K562 (cell line): ENCODE data around the gene ORMDL2. TPM values are rescaled to one million over a fixed set of nuclear protein-coding genes. Genes with fewer than 3 reads are reported as not detected.
A peak's percentile ranks its signal among the peaks of the same experiment; 100 is the strongest.

Source experiments
- ASH1L ChIP-seq: fragments of 450-650 bp; IDR thresholded peaks from 2 replicates; pipeline ENCODE4 v1.6.1; 2018; ENCODE audit warnings: borderline replicate concordance, mild to moderate bottlenecking, low read depth; ENCODE audit not compliant: partially characterized antibody
- E2F5 ChIP-seq: sonication (generic); formaldehyde crosslinking; IDR thresholded peaks from 2 replicates; pipeline ENCODE4 v1.8.0; 2022; ENCODE audit warnings: mild to moderate bottlenecking, missing genetic modification reagents
- FOXJ2 ChIP-seq: fragments of 200-800 bp; sonication (Bioruptor generic); IDR thresholded peaks from 2 replicates; pipeline ENCODE4 v1.6.1; 2016; ENCODE audit warnings: missing genetic modification characterization, missing compliant biosample characterization
- GTF2A2 ChIP-seq: IDR thresholded peaks from 2 replicates; pipeline ENCODE4 v1.6.1; 2016; ENCODE audit warnings: mild to moderate bottlenecking, missing genetic modification characterization, missing compliant biosample characterization
- HDAC2 ChIP-seq: fragments of 450-650 bp; IDR thresholded peaks from 2 replicates; pipeline ENCODE4 v1.6.1; 2016; ENCODE audit warnings: mild to moderate bottlenecking
- HDGF ChIP-seq: fragments of 450-650 bp; IDR thresholded peaks from 2 replicates; pipeline ENCODE4 v1.6.1; 2016
- HINFP ChIP-seq: fragments of 450-650 bp; conservative IDR thresholded peaks from 2 replicates; pipeline ENCODE4 v1.6.1; 2016; ENCODE audit warnings: missing genetic modification characterization, low read depth, mild to moderate bottlenecking, control low read depth, missing compliant biosample characterization
- MEF2D ChIP-seq: conservative IDR thresholded peaks from 2 replicates; pipeline ENCODE4 v1.6.1; 2016; ENCODE audit warnings: low read depth, missing genetic modification characterization, missing compliant biosample characterization
- MEIS2 ChIP-seq: fragments of 450-650 bp; IDR thresholded peaks from 2 replicates; pipeline ENCODE4 v1.6.1; 2014; ENCODE audit warnings: mild to moderate bottlenecking; ENCODE audit not compliant: partially characterized antibody
- MTA2 ChIP-seq: fragments of 450-650 bp; IDR thresholded peaks from 2 replicates; pipeline ENCODE4 v1.6.1; 2016; ENCODE audit warnings: low read depth
- PHB2 ChIP-seq: fragments of 450-650 bp; IDR thresholded peaks from 2 replicates; pipeline ENCODE4 v1.6.1; 2017; ENCODE audit warnings: low read depth
- SMAD4 ChIP-seq: fragments of 250-450 bp; sonication (Bioruptor Pico); conservative IDR thresholded peaks from 2 replicates; pipeline ENCODE4 v1.8.0; 2021; ENCODE audit warnings: inconsistent platforms, mild to moderate bottlenecking, moderate library complexity
- SMARCC2 ChIP-seq: fragments of 450-650 bp; IDR thresholded peaks from 2 replicates; pipeline ENCODE4 v1.6.1; 2017; ENCODE audit warnings: antibody characterized with exemption, moderate library complexity, mild to moderate bottlenecking, low read depth
- TEAD1 ChIP-seq, 2 experiments: fragments of 450-650 bp in 1 of 2; sonication (generic) in 1 of 2; formaldehyde crosslinking; IDR thresholded peaks; 2 replicates each; pipeline versions ENCODE4 v1.4.0 to v1.8.0; 2020 to 2022; ENCODE audit warnings: mild to moderate bottlenecking in 2 of 2, missing genetic modification reagents in 1 of 2
- ZFP91 ChIP-seq: sonication (generic); formaldehyde crosslinking; IDR thresholded peaks from 2 replicates; pipeline ENCODE4 v1.8.0; 2022; ENCODE audit warnings: mild to moderate bottlenecking, missing genetic modification reagents
- ZNF133 ChIP-seq: fragments of 250-450 bp; sonication (Bioruptor Pico); IDR thresholded peaks from 2 replicates; pipeline ENCODE4 v1.4.0; 2020; ENCODE audit warnings: mild to moderate bottlenecking
- ZNF3 ChIP-seq: fragments of 250-450 bp; sonication (Bioruptor Pico); IDR thresholded peaks from 2 replicates; pipeline ENCODE4 v1.5.0; 2021; ENCODE audit warnings: mild to moderate bottlenecking, moderate library complexity
- ZNF395 ChIP-seq: fragments of 200-800 bp; sonication (Bioruptor generic); IDR thresholded peaks from 2 replicates; pipeline ENCODE4 v1.6.1; 2017; ENCODE audit warnings: missing genetic modification characterization, missing compliant biosample characterization
- ZNF511 ChIP-seq: sonication (generic); formaldehyde crosslinking; IDR thresholded peaks from 2 replicates; pipeline ENCODE4 v1.8.0; 2022; ENCODE audit warnings: mild to moderate bottlenecking, missing genetic modification reagents
- ZNF785 ChIP-seq: fragments of 250-450 bp; sonication (Bioruptor Pico); IDR thresholded peaks from 2 replicates; pipeline ENCODE4 v1.4.0; 2020; ENCODE audit warnings: mild to moderate bottlenecking
- polyA plus RNA-seq, 8 experiments: library from polyadenylated mRNA; depleted of rRNA in 4 of 8; stranded (reverse) in 5 of 8; unstranded in 3 of 8; fragments of >200 nt; fragmentation: Nextera tagmentation in 2 of 8; fragmentation: Illumina TruSeq in 1 of 8; extraction: Ambion mirVana in 2 of 8; extraction: Trizol in 1 of 8; gene quantifications; 2 replicates each; pipeline versions ENCODE4 v1.2.1 to v1.2.3, GENCODE V29; 2011 to 2014; ENCODE audit warnings: inconsistent platforms in 1 of 8, missing spikeins in 1 of 8
- total RNA-seq, 7 experiments: library from RNA; depleted of rRNA in 6 of 7; stranded (reverse); fragments of >200 nt in 6 of 7; fragmentation: Illumina TruSeq in 2 of 7; extraction: Trizol in 2 of 7; gene quantifications; 2 replicates each; pipeline versions ENCODE4 v1.2.1 to v1.2.3, GENCODE V29; 2011 to 2021; ENCODE audit warnings: low replicate concordance in 1 of 7

The ORMDL2 gene
- total and polyA plus RNA-seq, 9 of the 15 experiments (the other 6 are each of a cell fraction or from before 2014, with no cell fraction given) = 9.9 to 113 (median 34.4) TPM

GRCh38 chr12:55817345-55818139 lies at the start of gene ORMDL2, which contains the start of gene SARNP (continued):
- TF ChIP-seq TEAD1 (CRISPR knock-in tag; IDR thresholded peaks at IDR 0.05) (0 out of 4 replicates have a peak, but pooled peaks of 1 of the 2 experiments have one; percentile 56), GTF2A2 (tag) (no peak), ZNF395 (no peak), HDGF (no peak; the same call in 1 of the 2 replicates), HDAC2 (peak; percentile 72), FOXJ2 (tag) (no peak), ASH1L (peak; percentile 99), PHB2 (no peak), ZNF511 (CRISPR knock-in tag) (0 out of 2 replicates have a peak, but pooled peaks have one; percentile 34), MEIS2 (no peak), HINFP (tag) (no peak), ZNF3 (CRISPR knock-in tag) (no peak), SMARCC2 (peak; percentile 48; the same call in 1 of the 2 replicates), MTA2 (no peak), E2F5 (CRISPR knock-in tag) (peak; percentile 81; the same call in 1 of the 2 replicates), ZFP91 (CRISPR knock-in tag) (no peak), SMAD4 (CRISPR knock-in tag) (no peak), ZNF785 (CRISPR knock-in tag) (no peak), ZNF133 (CRISPR knock-in tag) (no peak), MEF2D (tag) (no peak)
